Vagina (tissue), 2 donors: Measurements from ENCODE around the gene HRH2.

Experiments
- CTCF ChIP-seq, 3 experiments: fragments of 450-650 bp in 2 of 3; fragments of 200-600 bp in 1 of 3; sonication (generic) in 1 of 3; IDR thresholded peaks; one replicate each; pipeline ENCODE4 v1.5.1; 2017 to 2019; ENCODE audit warnings: antibody characterized with exemption in 3 of 3, mild to moderate bottlenecking in 2 of 3, moderate library complexity in 2 of 3
- POLR2A ChIP-seq, 2 donors: fragments of 450-650 bp; IDR thresholded peaks; one replicate each; pipeline ENCODE4 v1.6.1; 2017; ENCODE audit warnings: antibody characterized with exemption in 2 of 2, mild to moderate bottlenecking in 2 of 2, moderate library complexity in 2 of 2

- no peak for TF ChIP-seq POLR2A (IDR thresholded peaks at IDR 0.05)
- TF ChIP-seq CTCF (IDR thresholded peaks at IDR 0.05): no peak
Measured at GRCh38 chr5:175671013-175671412, 13.1 kb downstream of the HRH2 start.
